Heart left ventricle (tissue), 16 donors: ENCODE data around the gene DENND1B. TPM values are rescaled to one million over a fixed set of nuclear protein-coding genes. Genes with fewer than 3 reads are reported as not detected.

Experiments used
- ATAC-seq, 4 donors: fragments of 200-7000 bp; cut with Tn5 transposase; one replicate each; pipeline ENCODE4 v1.9.1; 2020 to 2022; ENCODE audit warnings: moderate library complexity in 4 of 4, mild to moderate bottlenecking in 3 of 4, moderate number of reproducible peaks in 1 of 4
- DNase-seq, 5 donors: peaks; one replicate each; pipeline ENCODE4 v3.0.0-alpha.2; 2020
- H3K27ac ChIP-seq, 12 donors: fragments of 200-600 bp; sonication (generic) in 4 of 12; one replicate each; pipeline versions ENCODE4 v1.5.0 to v1.8.0; 2016 to 2022; ENCODE audit warnings: mild to moderate bottlenecking in 2 of 12
- H3K27me3 ChIP-seq, 9 donors: fragments of 200-600 bp; sonication (generic) in 2 of 9; one replicate each; pipeline versions ENCODE4 v1.5.1 to v1.8.0; 2016 to 2022; ENCODE audit warnings: mild to moderate bottlenecking in 3 of 9
- H3K36me3 ChIP-seq, 9 donors: fragments of 200-600 bp; sonication (generic) in 2 of 9; one replicate each; pipeline versions ENCODE4 v1.5.0 to v1.8.0; 2018 to 2022; ENCODE audit warnings: mild to moderate bottlenecking in 2 of 9
- H3K4me1 ChIP-seq, 12 donors: fragments of 200-600 bp; sonication (generic) in 4 of 12; one replicate each; pipeline versions ENCODE4 v1.5.0 to v1.8.0; 2016 to 2022; ENCODE audit warnings: mild to moderate bottlenecking in 3 of 12
- H3K4me3 ChIP-seq, 12 donors: fragments of 200-600 bp; sonication (generic) in 4 of 12; one replicate each; pipeline versions ENCODE4 v1.5.0 to v1.8.0; 2017 to 2022; ENCODE audit warnings: mild to moderate bottlenecking in 9 of 12, moderate library complexity in 4 of 12
- H3K9me3 ChIP-seq, 12 donors: fragments of 200-600 bp; sonication (generic) in 4 of 12; one replicate each; pipeline versions ENCODE4 v1.5.0 to v1.8.0; 2016 to 2022; ENCODE audit warnings: mild to moderate bottlenecking in 1 of 12
- POLR2A ChIP-seq, 2 donors: fragments of 450-650 bp; IDR thresholded peaks; one replicate each; pipeline ENCODE4 v1.6.1; 2017; ENCODE audit warnings: antibody characterized with exemption in 2 of 2, mild to moderate bottlenecking in 2 of 2, moderate library complexity in 2 of 2
- WGBS, 4 donors: extraction: QIAGEN DNeasy Blood & Tissue Kit in 2 of 4; methylation state at CpG; one replicate each; pipeline versions ENCODE4 v1.1.5 to v1.1.7; 2013 to 2018; 5-methylcytosine and 5-hydroxymethylcytosine counted together
- intact Hi-C, 10 donors: fragments of 100-400 bp; cut with DNase I; formaldehyde crosslinking; loops; one replicate each; pipeline versions ENCODE4 v1.11.1 to v1.14.2; 2022
- polyA plus RNA-seq, 2 donors: library from polyadenylated mRNA; stranded (reverse); fragments of 200-250 nt; gene quantifications; one replicate each; pipeline ENCODE4 v1.2.3, GENCODE V29; 2013
- total RNA-seq, 9 donors: library from RNA; depleted of rRNA in 2 of 9; stranded (reverse); fragments of >200 nt in 2 of 9; fragmentation: NEBNext Ultra II Directional in 3 of 9; extraction: Animal tissue kit (Norgen Biotek cat#: 25700) in 3 of 9; gene quantifications; one replicate each; pipeline versions ENCODE4 v1.1.0 to v1.2.4, GENCODE V29; 2016 to 2023
- TF ChIP-seq, protein P1 (sequence below), 12 donors: fragments of 200-600 bp; sonication (generic) in 4 of 12; IDR thresholded peaks; one replicate each; pipeline versions ENCODE4 v1.5.0 to v1.8.0; 2018 to 2022; ENCODE audit warnings: antibody characterized with exemption in 12 of 12, mild to moderate bottlenecking in 5 of 12
- donor health status: ischemic (EF 13 %, LVEDD 7.1; RV severe dilation, severe dysfunction).
- donor health status: healthy with polysubstance abuse.
- donor health status: DM: no; HTN: yes; CAD: no.
- donor health status: DM: no; HTN: no; CAD: no.
- donor health status: ischemic (EF 25% LVEDD 6.9; RV normal size, moderate dysfunction).
- donor health status: ischemic (EF 25% LVEDD 5.7; RV mildly dilated, moderate dysfunction).
- donor health status: healthy.
- donor health status: DM: yes; HTN: yes; CAD: no.
- donor health status: ischemic (EF 35%, LVEDD 5.7; RV mildly dilated, moderate dysfunction).
- donor health status: nonischemic (EF 11% LVEDD 7.7; RV severe dilation, severe dysfunction).
- donor health status: DM: yes; HTN: yes; CAD: no.
- donor health status: PGD.
- donor health status: ischemic (EF 29% LVEDD 5.4; RV normal size, mild dysfunction).
- donor health status: nonischemic (EF 23%, LVEDD 6.1; RV moderate dilation, normal function).

Gene DENND1B
- total and polyA plus RNA-seq, 11 donors, result 4.0 to 31.4 (median 21.0) TPM

DNA sequence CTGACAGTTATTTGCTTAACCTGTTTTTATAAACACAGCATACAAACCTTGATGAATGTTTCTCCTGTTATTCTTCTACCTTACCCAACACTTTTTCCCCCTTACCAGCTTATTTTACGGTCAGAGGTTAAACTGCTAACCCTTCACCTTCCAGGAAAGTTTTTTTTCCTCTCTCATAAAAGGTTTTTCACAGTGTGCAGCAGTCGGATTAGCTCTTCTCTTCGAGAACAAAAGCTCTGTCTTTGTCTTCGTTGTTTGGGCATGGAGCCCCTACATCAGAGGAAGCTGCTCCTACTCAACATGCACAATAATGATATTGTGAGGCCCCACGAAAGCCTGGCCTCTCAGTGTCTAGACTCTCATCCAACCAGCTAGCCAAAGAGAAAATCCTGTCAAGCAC is 42.0 kb downstream of the DENND1B start:
- TF ChIP-seq, protein P1, sequence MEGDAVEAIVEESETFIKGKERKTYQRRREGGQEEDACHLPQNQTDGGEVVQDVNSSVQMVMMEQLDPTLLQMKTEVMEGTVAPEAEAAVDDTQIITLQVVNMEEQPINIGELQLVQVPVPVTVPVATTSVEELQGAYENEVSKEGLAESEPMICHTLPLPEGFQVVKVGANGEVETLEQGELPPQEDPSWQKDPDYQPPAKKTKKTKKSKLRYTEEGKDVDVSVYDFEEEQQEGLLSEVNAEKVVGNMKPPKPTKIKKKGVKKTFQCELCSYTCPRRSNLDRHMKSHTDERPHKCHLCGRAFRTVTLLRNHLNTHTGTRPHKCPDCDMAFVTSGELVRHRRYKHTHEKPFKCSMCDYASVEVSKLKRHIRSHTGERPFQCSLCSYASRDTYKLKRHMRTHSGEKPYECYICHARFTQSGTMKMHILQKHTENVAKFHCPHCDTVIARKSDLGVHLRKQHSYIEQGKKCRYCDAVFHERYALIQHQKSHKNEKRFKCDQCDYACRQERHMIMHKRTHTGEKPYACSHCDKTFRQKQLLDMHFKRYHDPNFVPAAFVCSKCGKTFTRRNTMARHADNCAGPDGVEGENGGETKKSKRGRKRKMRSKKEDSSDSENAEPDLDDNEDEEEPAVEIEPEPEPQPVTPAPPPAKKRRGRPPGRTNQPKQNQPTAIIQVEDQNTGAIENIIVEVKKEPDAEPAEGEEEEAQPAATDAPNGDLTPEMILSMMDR (IDR thresholded peaks at IDR 0.05), result no peak
- no peak for TF ChIP-seq POLR2A (IDR thresholded peaks at IDR 0.05)
- Histone ChIP-seq H3K9me3 (no peaks in the 10 kb centered on the region), H3K27ac (no peak overlapping the region), H3K4me3 (no peak overlapping the region), H3K36me3 (no peaks in the 10 kb centered on the region), H3K4me1 (peaks cover 0 to 11% (median 3%) of the 10 kb centered on the region in 12 donors), H3K27me3 (no peaks in the 10 kb centered on the region)
- no peak for ATAC-seq
- WGBS, 4 donors, result 79 to 84% (median 81%) methylated on average over 5 of the region's 5 CpGs
- no peak for DNase-seq
- intact Hi-C loops, result no loop called here

DNA sequence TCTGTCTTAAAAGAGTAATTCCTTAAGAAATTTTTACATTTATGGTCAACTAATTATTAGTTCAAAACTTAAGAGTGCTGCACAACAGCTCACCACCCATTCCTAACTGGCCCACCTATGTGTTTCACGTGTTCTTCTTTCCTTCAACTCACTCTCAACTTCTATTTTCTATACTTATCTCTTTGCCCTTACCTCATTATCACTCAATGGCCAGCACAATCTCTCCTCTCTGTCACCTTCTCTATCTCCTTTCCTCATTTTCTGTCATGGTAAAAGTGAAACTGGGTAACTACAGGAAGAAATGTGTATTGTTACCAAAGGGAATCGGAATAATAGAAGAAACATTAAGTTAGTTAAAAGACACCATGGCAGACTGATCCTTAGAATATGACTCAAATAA is 43.1 kb downstream of the DENND1B start:
- Histone ChIP-seq H3K4me1 (peaks cover 0 to 5% (median 0%) of the 10 kb centered on the region in 12 donors), H3K27ac (no peak overlapping the region), H3K27me3 (no peaks in the 10 kb centered on the region), H3K4me3 (no peak overlapping the region), H3K36me3 (no peaks in the 10 kb centered on the region), H3K9me3 (peaks cover 0 to 5% (median 0%) of the 10 kb centered on the region in 12 donors)
- no peak for ATAC-seq
- WGBS, 4 donors, result 54 to 79% (median 70%) methylated on average over 2 of the region's 2 CpGs
- no peak for DNase-seq
- TF ChIP-seq, protein P1 (IDR thresholded peaks at IDR 0.05), result no peak
- no peak for TF ChIP-seq POLR2A (IDR thresholded peaks at IDR 0.05)
- intact Hi-C loops, result no loop called here

DNA sequence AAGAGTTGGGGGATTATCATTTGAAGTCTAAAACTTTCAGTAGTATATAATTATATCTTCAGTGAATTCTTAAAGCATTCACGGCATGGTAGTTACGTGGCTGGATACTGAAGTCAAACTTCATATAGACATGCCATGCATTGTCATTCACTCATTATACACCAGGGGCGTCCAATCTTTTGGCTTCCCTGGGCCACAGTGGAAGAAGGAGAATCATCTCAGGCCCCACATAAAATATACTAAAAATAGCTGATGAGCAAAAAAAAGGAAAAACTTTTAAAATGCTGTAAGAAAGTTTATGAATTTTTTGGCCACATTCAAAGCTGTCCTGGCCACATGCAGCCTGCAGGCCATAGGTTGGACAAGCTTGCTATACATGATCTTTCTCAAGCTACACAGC is 43.8 kb downstream of the DENND1B start:
- intact Hi-C loops, result no loop called here
- no peaks in the 10 kb centered on the region for H3K36me3 ChIP-seq
- H3K4me1 ChIP-seq, result peaks cover 0 to 5% (median 0%) of the 10 kb centered on the region in 12 donors
- H3K4me3 ChIP-seq, result no peak overlapping the region
- ATAC-seq (no peak), DNase-seq (no peak)
- no peaks in the 10 kb centered on the region for H3K27me3 ChIP-seq
- H3K9me3 ChIP-seq, result peaks cover 0 to 13% (median 0%) of the 10 kb centered on the region in 12 donors
- no peak for TF ChIP-seq POLR2A (IDR thresholded peaks at IDR 0.05)
- TF ChIP-seq, protein P1 (IDR thresholded peaks at IDR 0.05), result no peak
- H3K27ac ChIP-seq, result no peak overlapping the region
- WGBS, 4 donors, result 93 to 96% (median 94%) methylated on average over 3 of the region's 3 CpGs

DNA sequence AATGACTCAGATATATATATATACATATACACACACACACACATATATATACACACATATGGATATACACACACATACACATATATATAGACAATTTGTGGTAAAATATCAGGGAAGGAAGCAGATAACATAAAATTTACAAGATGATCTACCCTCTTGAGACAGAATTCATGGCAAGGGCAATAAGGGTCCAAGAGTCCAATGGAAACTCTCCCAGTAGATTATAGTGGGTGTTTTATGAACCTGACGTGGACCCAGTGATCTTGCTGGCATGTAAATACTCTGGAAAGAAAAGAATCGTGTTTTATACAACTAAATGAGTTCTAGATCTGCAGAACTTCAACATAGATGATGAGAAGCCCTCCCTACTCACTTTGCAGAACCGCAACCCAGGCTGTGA is 49.3 kb downstream of the DENND1B start:
- Histone ChIP-seq H3K4me3 (no peak overlapping the region), H3K27ac (no peak overlapping the region), H3K36me3 (no peaks in the 10 kb centered on the region), H3K9me3 (peaks cover 0 to 41% (median 16%) of the 10 kb centered on the region in 12 donors), H3K4me1 (no peaks in the 10 kb centered on the region), H3K27me3 (no peaks in the 10 kb centered on the region)
- DNase-seq, result no peak
- 93 to 95% (median 94%) methylated on average over 3 of the region's 3 CpGs for WGBS, 4 donors
- intact Hi-C loops, result no loop called here
- TF ChIP-seq POLR2A (IDR thresholded peaks at IDR 0.05), result no peak
- TF ChIP-seq, protein P1 (IDR thresholded peaks at IDR 0.05), result no peak
- no peak for ATAC-seq
